Prostate gland (tissue), 2 donors: ENCODE data around the gene ARHGEF16.

Experiments used
- POLR2A ChIP-seq: fragments of 450-650 bp; IDR thresholded peaks from one replicate; pipeline ENCODE4 v1.6.1; 2016; ENCODE audit warnings: antibody characterized with exemption, mild to moderate bottlenecking
- TF ChIP-seq, protein P1 (sequence below), 4 experiments: fragments of 200-600 bp in 2 of 4; fragments of 450-650 bp in 2 of 4; sonication (generic) in 2 of 4; IDR thresholded peaks; 1 replicate in 3 of 4; 2 replicates in 1 of 4; pipeline ENCODE4 v1.5.1; 2016 to 2019; ENCODE audit warnings: antibody characterized with exemption in 4 of 4, mild to moderate bottlenecking in 2 of 4, moderate library complexity in 2 of 4

DNA sequence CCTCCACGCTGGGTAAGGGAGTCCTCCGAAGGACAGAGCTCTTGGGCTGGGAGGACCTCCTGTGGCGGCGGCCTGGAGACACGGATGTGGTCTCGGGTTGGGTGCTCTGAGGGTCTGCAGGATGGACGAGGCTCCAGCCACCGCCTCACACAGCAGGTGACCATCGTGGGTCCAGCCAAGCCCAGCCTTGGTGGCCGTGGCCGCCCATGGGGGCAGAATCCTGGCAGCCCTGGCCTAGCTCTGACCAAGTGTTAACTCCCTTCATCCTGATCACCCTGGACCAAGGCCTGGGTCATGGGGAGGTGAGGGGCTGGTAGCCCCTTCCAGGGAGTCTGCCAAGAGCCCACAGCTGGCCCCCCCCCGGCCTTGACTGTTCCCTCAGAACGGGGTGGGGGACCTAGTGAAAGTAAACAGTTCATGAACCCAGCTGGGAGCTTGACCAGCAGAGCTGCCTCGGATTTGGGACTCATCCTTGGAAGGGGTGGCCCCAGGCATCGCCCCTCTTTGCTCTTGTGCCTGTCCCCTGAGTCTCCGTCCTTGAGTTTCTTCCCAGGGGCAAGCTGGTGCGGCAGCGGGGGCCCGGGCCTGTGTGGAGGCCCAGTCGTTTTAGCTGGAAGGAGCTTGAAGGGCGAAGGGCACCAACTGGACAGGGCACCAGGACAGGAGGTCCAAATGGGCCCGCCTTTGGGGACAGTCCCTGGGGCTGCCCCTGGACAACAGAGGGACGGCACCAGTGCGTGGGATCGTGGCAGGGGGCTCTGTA is 17.8 kb downstream of the ARHGEF16 start:
- no peak for TF ChIP-seq POLR2A
- TF ChIP-seq, protein P1, sequence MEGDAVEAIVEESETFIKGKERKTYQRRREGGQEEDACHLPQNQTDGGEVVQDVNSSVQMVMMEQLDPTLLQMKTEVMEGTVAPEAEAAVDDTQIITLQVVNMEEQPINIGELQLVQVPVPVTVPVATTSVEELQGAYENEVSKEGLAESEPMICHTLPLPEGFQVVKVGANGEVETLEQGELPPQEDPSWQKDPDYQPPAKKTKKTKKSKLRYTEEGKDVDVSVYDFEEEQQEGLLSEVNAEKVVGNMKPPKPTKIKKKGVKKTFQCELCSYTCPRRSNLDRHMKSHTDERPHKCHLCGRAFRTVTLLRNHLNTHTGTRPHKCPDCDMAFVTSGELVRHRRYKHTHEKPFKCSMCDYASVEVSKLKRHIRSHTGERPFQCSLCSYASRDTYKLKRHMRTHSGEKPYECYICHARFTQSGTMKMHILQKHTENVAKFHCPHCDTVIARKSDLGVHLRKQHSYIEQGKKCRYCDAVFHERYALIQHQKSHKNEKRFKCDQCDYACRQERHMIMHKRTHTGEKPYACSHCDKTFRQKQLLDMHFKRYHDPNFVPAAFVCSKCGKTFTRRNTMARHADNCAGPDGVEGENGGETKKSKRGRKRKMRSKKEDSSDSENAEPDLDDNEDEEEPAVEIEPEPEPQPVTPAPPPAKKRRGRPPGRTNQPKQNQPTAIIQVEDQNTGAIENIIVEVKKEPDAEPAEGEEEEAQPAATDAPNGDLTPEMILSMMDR (IDR thresholded peaks at IDR 0.05) = no peak
